GM18909 (cell line): ENCODE results near the gene PTPRN2.

Experiments used
- ATAC-seq: cut with Tn5 transposase; IDR thresholded peaks from one replicate; pipeline ENCODE4 v1.9.1; 2021; ENCODE audit warnings: mild to moderate bottlenecking; ENCODE audit not compliant: unreplicated experiment, poor library complexity

Gene PTPRN2

GRCh38 chr7:157821959-157822687 is 765.5 kb downstream of the PTPRN2 start:
- no peak for ATAC-seq

GRCh38 chr7:157820796-157821195 is 766.8 kb downstream of the PTPRN2 start:
- ATAC-seq, result no peak

- no peak for ATAC-seq
Observed at GRCh38 chr7:157819455-157819807, 768.2 kb downstream of the PTPRN2 start.

GRCh38 chr7:157818701-157819454 is 768.7 kb downstream of the PTPRN2 start:
- ATAC-seq, result no peak

- no peak for ATAC-seq
Observed at GRCh38 chr7:157817944-157818700, 769.5 kb downstream of the PTPRN2 start.

GRCh38 chr7:157817433-157817832 is 770.2 kb downstream of the PTPRN2 start:
- ATAC-seq, result no peak

GRCh38 chr7:157816526-157817250 is 770.9 kb downstream of the PTPRN2 start:
- no peak for ATAC-seq

- ATAC-seq, result no peak
Observed at GRCh38 chr7:157816086-157816485, 771.5 kb downstream of the PTPRN2 start.

GRCh38 chr7:157815706-157816022 is 772.0 kb downstream of the PTPRN2 start:
- no peak for ATAC-seq

GRCh38 chr7:157814931-157815705 is 772.5 kb downstream of the PTPRN2 start:
- no peak for ATAC-seq

GRCh38 chr7:157813741-157814661 is 773.6 kb downstream of the PTPRN2 start:
- ATAC-seq, result no peak

GRCh38 chr7:157813053-157813452 is 774.6 kb downstream of the PTPRN2 start:
- ATAC-seq, result no peak

- ATAC-seq, result no peak
Observed at GRCh38 chr7:157811946-157812345, 775.7 kb downstream of the PTPRN2 start.

- no peak for ATAC-seq
Observed at GRCh38 chr7:157809863-157810851, 777.5 kb downstream of the PTPRN2 start.

GRCh38 chr7:157809154-157809862 is 778.3 kb downstream of the PTPRN2 start:
- no peak for ATAC-seq

- no peak for ATAC-seq
Observed at GRCh38 chr7:157808042-157808441, 779.6 kb downstream of the PTPRN2 start.

GRCh38 chr7:157807510-157807909 is 780.1 kb downstream of the PTPRN2 start:
- no peak for ATAC-seq
